ENCODE data around the gene NDUFAF4.

The NDUFAF4 gene

DNA sequence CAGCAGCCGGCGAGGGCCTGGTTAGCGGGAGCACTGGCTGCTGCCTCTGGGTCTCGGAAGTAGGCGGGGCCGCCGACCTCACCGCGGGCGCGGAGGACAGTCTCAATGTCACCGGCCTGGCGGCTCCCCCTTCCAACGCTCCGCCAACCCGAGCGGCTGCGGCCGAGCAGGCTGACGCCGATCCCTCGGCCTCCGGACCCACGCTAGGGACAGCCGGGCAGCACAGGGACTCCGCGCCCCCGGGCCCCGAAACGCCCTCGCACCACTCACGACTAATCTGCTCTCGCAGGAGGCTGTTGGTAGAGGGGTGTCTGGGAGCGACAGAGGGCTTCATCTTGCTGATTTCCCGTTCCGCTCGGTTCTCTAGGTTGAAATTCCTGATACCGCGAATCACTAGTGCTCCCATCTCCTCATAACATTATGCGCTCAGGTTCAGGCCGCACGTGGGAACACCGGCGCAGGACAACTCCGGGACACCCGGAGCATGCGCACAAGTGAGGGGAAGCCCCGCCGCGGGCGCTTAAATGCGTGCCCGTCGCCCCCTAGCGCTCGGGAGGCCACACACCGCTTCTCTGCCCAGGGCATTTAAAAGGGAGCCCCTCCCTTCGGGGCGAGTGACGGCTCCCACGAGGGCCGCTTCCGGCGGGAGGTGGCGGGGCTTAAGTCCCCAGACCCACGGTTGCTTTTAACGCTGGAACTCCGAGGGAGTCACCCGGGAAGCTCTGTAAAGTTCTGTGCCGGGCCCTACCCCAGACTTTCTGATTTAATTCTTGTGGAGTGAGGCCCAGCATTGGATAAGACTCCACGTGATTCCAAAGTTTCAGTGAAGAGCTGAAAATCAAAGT lies at the start of gene NDUFAF4:
Gene NDUFAF4, minus strand, starts transcription at position 496 of the 845 bp plus-strand sequence. Its CDS starts 90 bp downstream, at position 406.
- DNase-seq = peak; percentile 96

DNA sequence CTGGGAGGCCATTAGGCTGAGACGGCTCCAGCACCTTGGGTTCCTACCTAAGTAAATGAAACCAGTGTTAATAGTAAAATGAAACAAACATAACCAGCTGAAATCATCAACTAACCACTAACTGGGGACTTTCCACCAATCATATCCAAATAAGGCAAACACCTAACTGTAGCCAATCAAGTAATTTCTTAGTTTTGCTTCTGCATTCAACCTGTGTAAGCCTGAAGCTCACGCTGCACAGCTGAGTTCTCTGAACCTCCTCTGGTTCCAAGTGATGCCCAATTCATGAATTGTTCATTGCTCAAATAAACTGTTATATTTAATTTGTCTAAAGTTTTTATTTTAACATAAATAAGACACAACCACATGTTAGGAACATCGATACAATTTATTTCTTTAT lies 49.4 kb upstream of the NDUFAF4 start:
- DNase-seq = no peak

DNA sequence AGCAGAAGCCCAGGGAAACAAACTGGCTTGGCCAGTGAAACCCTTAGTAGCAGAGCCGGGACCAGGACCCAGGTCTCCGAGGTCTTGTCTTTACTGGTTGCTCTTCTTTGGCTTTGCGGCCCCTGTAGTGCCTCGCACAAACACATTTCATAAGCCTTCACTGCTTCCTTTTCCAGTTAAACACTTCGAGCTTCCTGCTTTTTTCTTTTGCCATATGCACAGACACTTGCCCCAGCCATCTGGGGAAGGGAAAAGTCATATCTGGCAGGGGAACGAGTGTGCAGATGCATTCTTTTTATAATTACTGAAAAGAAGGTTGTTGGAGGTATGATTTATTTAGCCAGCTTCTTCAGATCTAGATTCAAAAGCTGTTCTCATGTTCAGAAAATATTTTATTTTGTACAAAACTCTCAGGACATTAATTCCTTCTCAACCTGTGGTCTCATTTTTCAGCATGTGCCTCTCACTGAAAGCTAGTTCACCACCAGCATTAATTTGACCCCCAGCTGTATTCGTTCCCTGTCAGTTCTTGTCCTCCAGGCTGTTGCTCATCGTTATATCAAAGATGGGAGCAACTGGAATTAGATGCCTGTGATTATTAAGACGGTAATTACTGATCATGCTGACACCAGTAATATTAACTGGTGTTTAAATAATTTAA lies 46.0 kb upstream of the NDUFAF4 start:
- DNase-seq = no peak

DNA sequence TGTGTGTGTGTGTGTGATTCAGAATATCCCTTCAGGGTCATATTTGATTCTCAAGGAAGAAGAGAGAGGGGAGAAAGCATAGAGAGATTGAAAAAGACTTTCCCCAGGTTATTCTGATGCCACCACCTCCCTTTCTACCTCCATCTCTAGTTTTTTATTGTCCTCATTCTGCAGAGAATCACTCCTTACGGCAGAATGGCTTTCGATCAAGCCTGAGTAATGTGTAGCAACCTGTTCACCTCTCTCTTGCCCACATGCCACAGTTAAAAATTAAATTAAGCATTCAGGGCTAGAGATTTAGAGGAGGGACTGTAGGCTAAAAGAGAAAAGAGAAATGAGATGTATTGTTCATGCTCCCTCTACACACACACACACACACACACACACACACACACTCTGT lies 45.0 kb upstream of the NDUFAF4 start:
- DNase-seq = no peak

DNA sequence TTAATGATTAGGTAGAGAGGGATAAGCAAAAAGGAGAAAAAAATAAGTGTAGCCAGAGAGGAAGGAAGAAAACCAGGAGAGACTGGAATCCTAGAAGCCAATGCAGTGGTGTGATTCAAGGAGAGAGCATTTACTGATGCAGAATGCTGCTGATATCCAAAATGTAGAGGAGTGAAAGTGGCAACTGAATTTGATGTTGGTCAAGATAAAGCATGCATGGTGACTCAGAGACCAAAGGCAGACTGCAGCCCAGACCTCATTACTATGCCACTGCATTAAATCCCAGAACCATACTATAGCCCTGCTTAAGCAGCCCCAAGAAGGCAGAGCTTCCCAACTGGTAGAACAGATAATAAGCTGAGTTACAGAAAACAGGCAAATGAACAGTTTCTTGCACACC lies 42.6 kb upstream of the NDUFAF4 start:
- DNase-seq = no peak

DNA sequence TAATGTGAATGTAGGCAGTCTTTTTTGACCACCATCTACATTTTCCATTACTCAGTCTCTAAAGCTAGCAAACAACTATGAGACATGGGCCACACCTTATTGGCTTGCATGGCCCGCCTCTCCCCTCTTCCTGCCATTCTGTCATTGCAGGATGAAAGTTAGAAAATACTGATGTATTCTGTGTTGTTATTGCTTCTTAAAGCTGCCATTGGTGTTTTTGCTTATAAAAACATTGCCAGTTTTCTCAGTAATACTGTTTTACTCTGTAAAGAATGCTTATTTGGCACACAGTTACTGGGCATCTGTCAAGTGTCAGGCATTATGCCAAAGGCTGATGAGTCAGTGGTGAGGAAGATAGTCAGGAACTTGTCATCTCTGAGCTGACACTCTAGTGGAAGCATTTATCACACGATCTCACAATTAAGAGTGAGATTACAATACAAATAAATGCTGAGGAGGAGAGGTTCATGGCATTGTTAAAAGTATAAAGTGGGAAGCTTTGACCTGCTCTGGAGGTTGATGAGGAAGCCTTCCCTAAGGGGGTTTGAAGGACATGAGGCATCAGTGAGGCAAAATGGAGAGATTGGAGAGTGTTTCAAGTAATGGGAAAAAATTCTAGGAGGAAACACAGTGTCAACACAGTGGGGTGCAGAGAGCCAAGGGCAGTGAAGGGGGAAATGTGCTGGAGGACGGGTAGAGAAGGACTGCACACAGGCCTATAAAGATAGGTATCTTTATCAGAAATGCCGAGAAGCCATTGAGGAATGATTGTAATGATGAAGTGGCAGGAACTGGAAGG lies 41.5 kb upstream of the NDUFAF4 start:
- no peak for DNase-seq

DNA sequence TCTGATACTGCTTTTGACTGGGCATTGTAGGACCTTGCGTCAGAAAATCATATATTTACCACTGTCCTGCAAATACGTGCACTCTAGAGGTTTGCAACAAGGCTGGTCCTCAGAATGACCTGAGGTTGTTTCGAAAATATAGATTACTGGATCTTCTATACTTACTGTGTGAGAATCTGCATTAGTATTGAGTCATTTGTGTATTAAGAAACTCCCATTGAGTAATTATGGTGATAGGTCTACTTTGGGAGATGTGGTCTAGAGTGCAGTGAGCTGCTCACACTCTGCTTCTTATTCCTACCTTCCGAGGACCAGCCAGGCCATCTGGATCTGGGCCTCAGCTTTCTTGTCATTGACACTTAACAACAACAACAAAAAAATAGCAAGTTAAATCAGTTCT lies 36.4 kb upstream of the NDUFAF4 start:
- DNase-seq = no peak

DNA sequence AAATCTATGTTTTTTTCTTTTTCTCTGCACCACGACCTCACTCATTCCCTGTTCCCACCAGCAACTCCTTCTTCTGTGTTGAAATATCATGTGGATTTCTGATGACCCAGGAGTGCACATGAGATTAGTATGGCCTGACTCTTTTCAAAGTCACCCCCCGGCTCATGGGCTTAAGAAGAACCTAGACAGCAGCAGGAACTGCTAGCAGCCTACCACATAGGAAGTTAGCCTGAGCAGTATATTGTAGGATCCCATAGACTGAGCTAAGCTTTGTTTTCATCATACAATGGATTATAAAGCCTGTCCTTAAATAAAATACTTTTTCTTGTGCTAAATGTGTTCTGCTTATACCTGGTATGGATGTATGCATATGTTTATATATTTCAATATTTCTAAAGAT lies 33.5 kb upstream of the NDUFAF4 start:
- DNase-seq = peak; percentile 20

DNA sequence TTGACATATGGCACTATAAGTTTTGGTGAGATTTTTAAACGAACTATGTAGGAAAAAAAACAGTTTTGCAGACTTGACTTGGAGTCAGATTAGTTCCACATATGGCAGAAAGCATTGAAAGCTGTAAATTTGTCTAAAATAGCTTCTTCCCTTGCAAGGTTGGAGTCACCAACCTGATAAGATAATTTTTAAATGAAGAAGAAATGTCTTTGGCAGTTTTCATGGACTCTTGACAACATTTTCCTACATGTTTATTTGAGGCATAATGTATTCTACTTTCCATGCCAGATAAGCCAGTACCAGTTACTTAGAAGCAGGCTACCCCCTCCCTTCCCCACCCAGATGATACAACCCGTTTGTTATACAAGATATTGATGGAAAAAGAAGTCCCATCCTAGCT lies 32.0 kb upstream of the NDUFAF4 start:
- no peak for DNase-seq

DNA sequence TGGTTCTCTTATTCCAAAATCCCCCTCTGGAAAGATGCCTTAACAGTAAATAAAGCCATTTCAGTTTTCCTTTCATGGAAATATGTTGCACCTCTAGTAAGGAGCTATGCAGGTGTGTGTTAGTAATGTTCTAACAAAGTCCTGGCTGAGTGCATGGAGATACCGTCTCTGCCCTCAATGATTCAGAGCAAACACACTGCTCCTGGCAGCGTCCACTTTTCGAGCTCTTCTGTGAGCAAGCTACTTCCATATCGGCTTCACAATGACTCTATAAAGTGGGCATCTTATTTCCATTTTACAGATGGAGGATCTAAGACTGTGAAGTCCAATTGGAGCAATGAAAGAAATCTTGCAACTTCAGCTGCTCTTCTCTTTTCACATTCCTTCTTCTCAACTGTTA lies 30.0 kb upstream of the NDUFAF4 start:
- DNase-seq = no peak

DNA sequence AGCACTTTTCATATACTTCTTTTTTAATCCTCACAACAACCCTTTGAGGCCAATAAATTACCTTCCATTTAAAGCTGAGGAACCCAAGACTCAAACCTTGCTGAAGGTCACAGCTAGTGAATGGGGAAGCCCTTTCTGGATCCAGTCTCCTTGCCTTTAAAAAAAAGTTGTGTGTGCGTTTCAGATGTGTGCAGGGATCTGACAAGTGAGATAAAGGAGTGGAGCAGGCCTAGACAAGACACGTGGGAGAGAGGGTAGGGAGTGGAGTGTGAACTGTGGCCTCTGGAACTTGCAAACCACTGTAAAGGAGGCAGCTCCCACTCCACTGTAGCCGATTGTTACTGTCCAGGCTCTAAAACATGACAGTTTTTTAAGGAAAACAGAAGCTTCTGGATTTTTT lies 28.7 kb upstream of the NDUFAF4 start:
- no peak for DNase-seq

DNA sequence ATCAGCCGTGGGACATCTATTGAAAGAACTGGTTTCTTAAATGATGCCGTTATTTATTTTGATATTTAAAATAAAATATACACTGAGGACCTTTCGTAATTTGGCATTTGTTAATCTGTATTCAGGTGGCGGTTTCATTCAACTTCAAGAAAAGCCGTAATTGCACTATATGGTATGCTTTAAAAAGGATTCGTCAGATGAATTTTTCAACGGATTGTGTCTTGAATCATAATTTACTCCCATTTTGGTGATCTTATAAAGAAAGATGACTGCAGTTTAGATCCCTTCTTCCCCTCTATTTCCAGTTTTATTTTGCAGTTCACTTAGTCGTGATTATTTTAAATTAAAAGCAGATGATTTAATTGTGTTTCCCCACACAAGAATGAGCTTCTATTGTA lies 27.6 kb upstream of the NDUFAF4 start:
- no peak for DNase-seq

DNA sequence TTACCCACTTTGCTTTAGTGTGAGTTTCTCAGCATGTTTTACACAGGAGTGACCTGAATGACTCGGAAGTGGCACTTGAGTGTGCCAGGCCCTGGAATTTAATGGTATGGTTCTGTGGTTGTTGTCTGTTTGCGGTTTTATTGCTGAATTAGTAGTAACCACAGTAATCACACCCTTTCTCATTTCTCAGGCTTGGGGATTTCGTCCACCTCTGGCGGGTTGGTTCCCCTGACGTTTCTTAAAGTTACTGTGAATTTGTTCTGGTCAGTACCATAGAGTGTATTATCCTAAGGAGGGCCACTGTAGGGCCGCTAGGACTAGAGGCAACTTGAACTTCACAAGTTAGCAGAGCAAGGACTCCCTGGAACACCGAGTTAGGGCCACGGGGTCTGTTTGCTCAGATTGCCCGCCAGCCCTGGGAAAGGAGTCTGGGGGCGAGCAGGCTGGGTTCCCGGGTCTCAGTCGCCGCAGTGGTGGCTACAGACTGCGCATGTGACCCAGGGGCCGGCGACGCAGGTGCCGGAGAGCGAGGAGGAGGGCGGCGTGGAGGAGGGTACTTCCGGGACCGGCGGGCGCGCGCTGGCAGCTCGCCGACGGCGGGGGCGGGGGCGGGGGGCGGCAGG lies 26.3 kb upstream of the NDUFAF4 start:
- no peak for DNase-seq

DNA sequence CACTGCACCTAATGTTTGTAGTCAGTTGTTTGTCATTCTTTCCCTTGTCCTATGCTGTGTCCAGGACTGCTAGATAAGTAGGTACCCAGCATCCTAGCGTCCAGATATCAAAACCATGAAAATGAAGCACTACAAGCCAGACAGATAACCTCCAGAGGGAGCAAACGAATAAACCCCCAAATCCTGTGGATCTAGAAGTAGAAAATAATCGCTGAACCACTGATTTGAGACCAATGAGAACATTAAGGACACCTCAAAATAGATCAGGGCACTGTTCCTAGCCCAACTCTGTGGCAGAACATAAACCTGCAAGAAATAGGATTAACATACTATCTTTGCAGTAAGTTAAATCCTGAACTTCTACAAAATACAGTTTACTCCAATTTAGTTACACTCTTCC lies 25.7 kb upstream of the NDUFAF4 start:
- peak; percentile 16 for DNase-seq

DNA sequence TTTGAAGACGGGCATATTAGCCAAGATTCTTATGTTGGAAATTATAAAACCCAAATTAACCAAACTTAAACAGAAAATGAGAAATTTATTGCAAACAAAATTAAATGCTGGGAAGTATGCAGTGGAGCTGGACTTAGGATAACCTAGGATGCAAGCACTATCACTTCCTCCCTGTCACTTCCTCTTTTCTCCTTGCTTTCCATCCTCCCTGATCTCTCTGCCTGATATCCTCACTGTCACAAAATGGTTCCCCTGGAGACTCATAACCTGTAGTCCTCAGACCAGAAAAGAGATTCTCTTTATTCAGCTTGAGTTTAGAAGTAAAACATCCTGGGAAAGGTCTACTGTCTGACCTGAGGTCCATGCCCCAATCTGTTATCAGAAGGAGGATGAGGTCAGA lies 19.4 kb upstream of the NDUFAF4 start:
- DNase-seq = no peak

DNA sequence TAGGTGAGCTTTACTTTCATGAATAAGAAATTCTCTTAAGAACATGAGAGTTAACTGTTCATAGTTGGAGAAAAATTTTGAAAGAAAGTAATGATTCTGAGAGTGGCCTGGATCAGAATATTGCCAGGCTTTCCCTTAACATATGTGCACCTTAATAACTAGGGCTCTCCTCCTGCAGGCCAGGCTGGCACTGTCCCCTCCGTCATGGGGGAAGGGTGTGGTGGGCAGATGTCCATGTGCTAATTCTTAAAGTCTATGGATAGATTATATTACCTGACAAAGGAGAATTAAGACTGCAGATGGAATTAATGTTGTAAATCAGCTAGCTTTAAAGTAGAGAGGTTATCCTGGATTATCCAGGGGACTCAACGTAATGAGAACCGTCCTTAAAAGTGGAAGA lies 15.9 kb upstream of the NDUFAF4 start:
- peak; percentile 96 for DNase-seq

DNA sequence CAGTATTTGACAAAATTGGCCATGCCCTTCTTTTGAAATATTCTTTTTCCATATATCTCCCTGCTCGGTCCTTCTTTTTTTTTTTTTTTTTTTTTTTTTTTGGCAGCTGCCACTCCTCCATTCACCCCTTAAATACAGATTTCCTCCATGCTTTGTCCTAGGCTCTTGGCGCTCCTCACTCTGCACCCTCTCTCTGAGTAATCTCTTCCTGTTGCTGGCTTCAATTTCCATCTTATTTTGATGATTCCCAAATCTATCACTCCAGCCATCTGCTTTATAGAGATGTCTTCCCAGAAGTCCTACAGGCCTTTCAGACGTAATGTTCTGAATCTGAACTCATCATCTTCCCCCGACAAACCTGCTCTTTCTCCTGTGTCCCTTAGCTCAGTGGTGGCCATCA lies 14.1 kb upstream of the NDUFAF4 start:
- no peak for DNase-seq

DNA sequence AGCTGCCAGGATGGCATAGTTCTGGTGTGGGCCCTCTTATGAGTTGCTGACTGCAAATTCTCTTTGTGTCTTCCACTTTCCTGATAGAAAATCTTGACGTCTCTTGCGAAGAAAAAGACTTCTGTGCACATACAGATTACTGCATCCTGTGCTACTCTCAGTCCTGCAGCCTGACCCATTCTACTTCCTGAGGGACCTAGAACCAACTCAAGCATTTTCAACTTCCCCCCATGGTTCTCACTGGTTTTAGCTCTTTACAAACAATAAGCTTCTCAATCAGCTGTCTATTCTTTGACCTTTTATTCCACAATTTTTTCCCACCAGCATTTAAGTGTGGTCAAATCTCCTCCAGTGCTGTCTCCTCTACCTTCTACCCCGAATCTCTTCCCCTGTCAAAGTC lies 13.5 kb upstream of the NDUFAF4 start:
- no peak for DNase-seq

DNA sequence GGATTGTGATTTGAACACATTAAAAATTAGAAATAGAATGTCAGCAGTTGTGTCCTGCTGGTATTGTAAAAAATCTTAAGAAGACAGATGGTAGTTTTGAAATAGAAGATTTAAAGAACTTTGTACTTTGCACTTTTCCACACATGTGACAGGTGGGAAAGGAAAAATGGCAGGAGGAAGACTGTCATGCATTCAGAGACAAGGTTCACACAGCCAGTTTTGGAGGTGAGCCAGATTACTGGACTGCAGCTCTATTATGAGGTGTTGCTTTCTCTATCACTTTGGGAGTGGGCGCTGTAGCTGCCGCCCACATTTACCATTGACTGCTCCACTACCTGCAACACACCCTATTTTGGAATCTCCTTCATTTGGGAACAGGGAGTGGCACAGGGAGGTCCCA lies 12.1 kb upstream of the NDUFAF4 start:
- no peak for DNase-seq

DNA sequence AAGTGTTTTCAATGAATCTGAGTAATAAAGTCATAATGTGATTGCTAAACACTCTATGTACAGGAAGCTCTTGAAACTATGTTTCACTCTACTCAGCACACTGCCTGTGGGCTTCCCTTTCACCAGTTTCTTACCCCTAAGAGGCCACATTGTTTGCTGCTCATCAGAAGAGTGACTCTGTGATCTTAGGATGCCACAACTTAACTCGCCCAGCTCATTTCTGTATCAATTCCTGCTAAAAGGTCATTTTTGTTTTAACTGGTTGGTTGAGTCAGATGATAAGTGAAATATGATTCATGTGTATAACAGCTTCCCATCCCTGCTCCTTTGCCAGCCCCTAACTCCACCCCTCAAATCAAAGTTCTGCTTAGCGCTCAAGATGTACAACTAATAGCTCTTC lies 9.8 kb upstream of the NDUFAF4 start:
- no peak for DNase-seq

DNA sequence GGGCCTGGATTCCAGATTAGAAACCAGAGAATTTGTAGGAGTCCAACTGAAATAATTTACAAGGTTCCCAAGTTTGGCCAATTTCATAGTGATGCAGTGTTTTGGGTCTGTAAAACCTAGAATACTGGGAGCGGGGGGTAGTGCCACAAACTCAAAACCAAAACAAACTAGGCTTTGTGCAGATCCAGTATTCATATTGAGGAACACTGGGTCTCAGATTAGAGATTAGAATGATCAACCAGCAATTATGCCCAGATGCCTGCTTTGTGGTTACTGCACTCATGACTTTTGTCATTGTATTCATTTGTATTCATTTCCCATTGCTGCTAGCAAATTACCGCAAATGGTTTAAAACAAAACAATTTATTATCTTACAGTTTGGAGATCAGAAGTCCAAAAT lies 3.2 kb upstream of the NDUFAF4 start:
- no peak for DNase-seq

DNA sequence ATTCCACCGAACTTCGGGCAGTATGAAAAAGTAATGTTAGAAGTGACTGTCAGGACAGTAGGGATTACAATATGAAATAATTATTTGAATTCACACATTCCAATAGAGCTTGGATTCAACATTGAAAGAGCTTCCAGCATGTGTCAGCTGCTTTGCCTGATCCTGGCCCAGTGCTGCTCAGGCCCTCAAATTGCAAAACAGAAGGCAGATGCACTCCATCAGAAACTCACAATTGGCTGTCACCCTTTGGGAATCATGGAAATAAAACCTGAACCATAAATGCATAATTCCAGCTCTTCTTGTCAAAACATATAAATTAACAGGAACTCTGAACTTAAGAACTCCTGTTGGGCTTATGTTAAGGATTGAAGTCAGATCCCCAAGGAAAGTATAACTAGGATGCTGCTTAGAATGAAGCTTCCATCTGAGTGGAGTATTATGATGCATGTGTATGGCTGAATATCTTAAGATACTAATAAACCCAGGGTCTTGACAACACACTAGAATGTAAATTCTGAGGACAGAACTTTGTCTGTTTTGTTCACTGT lies 1.8 kb upstream of the NDUFAF4 start:
- peak; percentile 36 for DNase-seq

DNA sequence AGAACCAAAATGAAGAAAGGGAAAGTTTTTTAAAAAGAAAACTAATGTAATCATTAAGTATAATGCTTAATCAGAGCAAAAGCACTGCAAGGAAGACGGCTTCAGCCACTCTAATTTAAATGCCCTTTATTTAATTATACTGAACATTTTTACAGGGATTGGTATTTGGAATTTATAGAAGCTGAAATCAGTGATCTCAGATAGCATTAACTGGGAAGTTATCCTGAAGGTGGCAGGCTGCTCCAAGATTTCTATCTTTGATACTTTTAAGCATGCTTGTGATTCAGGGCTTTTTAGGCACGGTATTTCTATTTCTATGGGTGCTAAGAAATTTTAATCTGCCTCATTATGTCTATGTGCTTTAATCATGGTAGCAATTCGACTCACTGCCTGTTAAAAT lies 1.3 kb upstream of the NDUFAF4 start:
- DNase-seq = peak; percentile 66

All from NCI-H82 (cell line).